G401 (cell line): ENCODE results near the gene AGPAT2. TPM values are rescaled to one million over a fixed set of nuclear protein-coding genes. Genes with fewer than 3 reads are reported as not detected.

Source experiments
- DNase-seq: peaks from one replicate; pipeline ENCODE4 v3.0.0-alpha.2; 2015; ENCODE audit warnings: low spot score
- in situ Hi-C: cut with HindIII; loops from 2 replicates; pipeline ENCODE4 v1.10.0; 2016; ENCODE audit warnings: low sequenced_read_pairs, mixed read lengths
- total RNA-seq: library from RNA; depleted of rRNA; stranded (reverse); fragments of >200 nt; shearing (Covaris generic); gene quantifications from 2 replicates; pipeline ENCODE4 v1.2.3, GENCODE V29; 2014

AGPAT2 gene
- total RNA-seq, 1 experiment from 2014 or later = 128 TPM

GRCh38 chr9:136691316-136692184, 4.3 kb upstream of the AGPAT2 start:
- in situ Hi-C loops = no loop called here
- DNase-seq = no peak

- in situ Hi-C loops = no loop called here
- DNase-seq = no peak
Observed at GRCh38 chr9:136690806-136691261, 3.6 kb upstream of the AGPAT2 start.

- DNase-seq = no peak
Observed at GRCh38 chr9:136690104-136690805, 3.0 kb upstream of the AGPAT2 start.

GRCh38 chr9:136689108-136689460, 1.8 kb upstream of the AGPAT2 start:
- no peak for DNase-seq
- in situ Hi-C loops = no loop called here

More at GRCh38 chr9:136690104-136690805, 3.0 kb upstream of the AGPAT2 start:
- in situ Hi-C loops = no loop called here

- in situ Hi-C loops = no loop called here
- no peak for DNase-seq
Observed at GRCh38 chr9:136688274-136689107, 1.2 kb upstream of the AGPAT2 start.

GRCh38 chr9:136687721-136688223, 515 bp upstream of the AGPAT2 start:
- in situ Hi-C loops = no loop called here
- no peak for DNase-seq

- DNase-seq = no peak
- in situ Hi-C loops = no loop called here
Observed at GRCh38 chr9:136686534-136686793, 793 bp downstream of the AGPAT2 start.

GRCh38 chr9:136685790-136686533, 1.3 kb downstream of the AGPAT2 start:
- DNase-seq = no peak
- in situ Hi-C loops = no loop called here

GRCh38 chr9:136685216-136685615, 2.0 kb downstream of the AGPAT2 start:
- in situ Hi-C loops = no loop called here
- no peak for DNase-seq

- no peak for DNase-seq
- in situ Hi-C loops = no loop called here
Observed at GRCh38 chr9:136684799-136685198, 2.5 kb downstream of the AGPAT2 start.

GRCh38 chr9:136684339-136684738, 2.9 kb downstream of the AGPAT2 start:
- in situ Hi-C loops = no loop called here
- DNase-seq = no peak

- DNase-seq = no peak
- in situ Hi-C loops = no loop called here
Observed at GRCh38 chr9:136683755-136684154, 3.5 kb downstream of the AGPAT2 start.

GRCh38 chr9:136683173-136683745, 4.0 kb downstream of the AGPAT2 start:
- DNase-seq = no peak
- in situ Hi-C loops = no loop called here

- in situ Hi-C loops = no loop called here
Observed at GRCh38 chr9:136682710-136683109, 4.5 kb downstream of the AGPAT2 start.

GRCh38 chr9:136681945-136682699, 5.1 kb downstream of the AGPAT2 start:
- in situ Hi-C loops = no loop called here
- no peak for DNase-seq

More at GRCh38 chr9:136682710-136683109, 4.5 kb downstream of the AGPAT2 start:
- no peak for DNase-seq

GRCh38 chr9:136681029-136681428, 6.2 kb downstream of the AGPAT2 start:
- DNase-seq = no peak
- in situ Hi-C loops = no loop called here

GRCh38 chr9:136679431-136679941, 7.8 kb downstream of the AGPAT2 start:
- DNase-seq = peak; percentile 74
- in situ Hi-C loops = loop anchor here (10.0 kb wide), 1 partner anchor 195 kb away; the partner anchor contains the start of gene SEC16A

- DNase-seq = no peak
- in situ Hi-C loops = loop anchor here (10.0 kb wide), 1 partner anchor 194 kb away; the partner anchor contains the start of gene SEC16A
Observed at GRCh38 chr9:136678624-136679023, 8.6 kb downstream of the AGPAT2 start.
